NB4 (cell line): ENCODE measurements around the gene HARBI1.

ENCODE experiments used
- CTCF ChIP-seq: IDR thresholded peaks from one replicate; pipeline ENCODE4 v1.5.1; 2012; ENCODE audit warnings: low read depth, low read length
- MYC ChIP-seq: IDR thresholded peaks from 2 replicates; pipeline ENCODE4 v1.6.1; 2011; ENCODE audit warnings: low read depth, low read length
- POLR2A ChIP-seq: IDR thresholded peaks from 2 replicates; pipeline ENCODE4 v1.6.1; 2011; ENCODE audit warnings: mild to moderate bottlenecking; ENCODE audit not compliant: insufficient read length; ENCODE audit errors: extremely low read depth

- no peak for TF ChIP-seq CTCF
- no peak for TF ChIP-seq MYC
- no peak for TF ChIP-seq POLR2A
Measured at GRCh38 chr11:46664612-46665011, 47.6 kb upstream of the HARBI1 start.
